H9 (cell line): ENCODE results near the gene ANGPTL8. TPM values are rescaled to one million over a fixed set of nuclear protein-coding genes. Genes with fewer than 3 reads are reported as not detected.

Experiments
- DNase-seq: peaks from one replicate; pipeline ENCODE4 v3.0.0-alpha.2; 2017
- H2AFZ ChIP-seq: one replicate; pipeline ENCODE4 v1.6.1; 2013; ENCODE audit warnings: mild to moderate bottlenecking, low read length, control low read depth, moderate library complexity
- H2AK5ac ChIP-seq: 2 replicates; pipeline ENCODE4 v1.6.1; 2013; ENCODE audit warnings: low read length, control low read depth, mixed read lengths; ENCODE audit not compliant: insufficient read length
- H2BK120ac ChIP-seq: one replicate; pipeline ENCODE4 v1.6.1; 2013; ENCODE audit warnings: low read depth, mild to moderate bottlenecking, low read length, control low read depth, inconsistent platforms; ENCODE audit not compliant: poor library complexity, severe bottlenecking
- H2BK12ac ChIP-seq: 2 replicates; pipeline ENCODE4 v1.6.1; 2013; ENCODE audit warnings: low read length, control low read depth, mixed read lengths, low read depth; ENCODE audit not compliant: insufficient read length
- H2BK15ac ChIP-seq: 2 replicates; pipeline ENCODE4 v1.6.1; 2013; ENCODE audit warnings: low read depth, low read length, control low read depth
- H2BK20ac ChIP-seq: one replicate; pipeline ENCODE4 v1.6.1; 2013; ENCODE audit warnings: low read depth, mild to moderate bottlenecking, low read length, control low read depth, inconsistent platforms; ENCODE audit not compliant: poor library complexity, severe bottlenecking
- H2BK5ac ChIP-seq: 2 replicates; pipeline ENCODE4 v1.6.1; 2013; ENCODE audit warnings: low read length, control low read depth, mixed read lengths; ENCODE audit not compliant: insufficient read length
- H3K14ac ChIP-seq: 2 replicates; pipeline ENCODE4 v1.6.1; 2013; ENCODE audit warnings: low read length, control low read depth; ENCODE audit not compliant: insufficient read depth
- H3K18ac ChIP-seq: 2 replicates; pipeline ENCODE4 v1.6.1; 2013; ENCODE audit warnings: low read depth, mild to moderate bottlenecking, mixed read lengths, low read length, control low read depth; ENCODE audit not compliant: insufficient read length
- H3K23ac ChIP-seq: 2 replicates; pipeline ENCODE4 v1.6.1; 2013; ENCODE audit warnings: low read length, control low read depth, mixed read lengths, low read depth; ENCODE audit not compliant: insufficient read length
- H3K23me2 ChIP-seq: 2 replicates; pipeline ENCODE4 v1.6.1; 2013; ENCODE audit warnings: low read depth, mild to moderate bottlenecking, mixed read lengths, low read length, control low read depth; ENCODE audit not compliant: insufficient read length, poor library complexity, severe bottlenecking
- H3K27ac ChIP-seq: 2 replicates; pipeline ENCODE4 v1.5.1; 2013; ENCODE audit warnings: low read length, control low read depth, mixed read lengths, low read depth; ENCODE audit not compliant: insufficient read length
- H3K27me3 ChIP-seq: 2 replicates; pipeline ENCODE4 v1.6.1; 2013; ENCODE audit warnings: low read length, control low read depth, inconsistent platforms; ENCODE audit not compliant: insufficient read depth
- H3K4ac ChIP-seq: 2 replicates; pipeline ENCODE4 v1.6.1; 2013; ENCODE audit warnings: low read depth, mild to moderate bottlenecking, control low read depth, inconsistent platforms, low read length, moderate library complexity
- H3K4me1 ChIP-seq: 2 replicates; pipeline ENCODE4 v1.6.1; 2013; ENCODE audit warnings: low read length, control low read depth, inconsistent platforms; ENCODE audit not compliant: insufficient read depth
- H3K4me2 ChIP-seq: 2 replicates; pipeline ENCODE4 v1.6.1; 2013; ENCODE audit warnings: low read length, control low read depth, mixed read lengths; ENCODE audit not compliant: insufficient read length, insufficient read depth
- H3K56ac ChIP-seq: 2 replicates; pipeline ENCODE4 v1.6.1; 2013; ENCODE audit warnings: low read depth, mild to moderate bottlenecking, mixed read lengths, low read length, control low read depth; ENCODE audit not compliant: insufficient read length
- H3K79me1 ChIP-seq: 2 replicates; pipeline ENCODE4 v1.6.1; 2013; ENCODE audit warnings: low read depth, mild to moderate bottlenecking, moderate library complexity, low read length, control low read depth, inconsistent platforms; ENCODE audit not compliant: insufficient read depth, poor library complexity, severe bottlenecking
- H3K79me2 ChIP-seq: 2 replicates; pipeline ENCODE4 v1.6.1; 2013; ENCODE audit warnings: low read length, control low read depth, inconsistent platforms; ENCODE audit not compliant: insufficient read depth
- H3K9ac ChIP-seq: 2 replicates; pipeline ENCODE4 v1.6.1; 2013; ENCODE audit warnings: low read length, control low read depth, mixed read lengths; ENCODE audit not compliant: insufficient read length; ENCODE audit errors: extremely low read depth
- H3K9me3 ChIP-seq: one replicate; pipeline ENCODE4 v1.6.1; 2013; ENCODE audit warnings: low read depth, low read length, inconsistent platforms; ENCODE audit not compliant: control insufficient read depth
- H3T11ph ChIP-seq: one replicate; pipeline ENCODE4 v1.6.1; 2013; ENCODE audit warnings: mild to moderate bottlenecking, low read length, control low read depth, inconsistent platforms
- H4K20me1 ChIP-seq: one replicate; pipeline ENCODE4 v1.6.1; 2013; ENCODE audit not compliant: control insufficient read depth, insufficient read length, insufficient read depth
- H4K5ac ChIP-seq: 2 replicates; pipeline ENCODE4 v1.6.1; 2013; ENCODE audit warnings: low read depth, mild to moderate bottlenecking, mixed read lengths, low read length, control low read depth; ENCODE audit not compliant: insufficient read length
- H4K8ac ChIP-seq: replicated peaks from 2 replicates; pipeline ENCODE4 v1.6.1; 2013; ENCODE audit warnings: low read length, control low read depth, mixed read lengths, low read depth; ENCODE audit not compliant: insufficient read length
- H4K91ac ChIP-seq: 2 replicates; pipeline ENCODE4 v1.6.1; 2013; ENCODE audit warnings: low read depth, mild to moderate bottlenecking, moderate library complexity, mixed read lengths, low read length, control low read depth; ENCODE audit not compliant: insufficient read length
- H3K27ac Mint-ChIP-seq, 3 experiments: 2 replicates in 2 of 3; 3 replicates in 1 of 3; pipeline ENCODE4 v1.8.0; 2020 to 2021; ENCODE audit warnings: mixed read lengths in 3 of 3, mild to moderate bottlenecking in 1 of 3, moderate library complexity in 1 of 3
- H3K27me3 Mint-ChIP-seq: 2 replicates; pipeline ENCODE4 v1.8.0; 2021; ENCODE audit warnings: low read depth, mild to moderate bottlenecking, moderate library complexity, mixed read lengths
- H3K36me3 Mint-ChIP-seq, 3 experiments: 2 replicates in 2 of 3; 3 replicates in 1 of 3; pipeline ENCODE4 v1.8.0; 2020 to 2021; ENCODE audit warnings: low read depth in 3 of 3, mixed read lengths in 3 of 3; ENCODE audit not compliant: insufficient read depth in 1 of 3
- H3K4me1 Mint-ChIP-seq, 2 experiments: 2 replicates each; pipeline ENCODE4 v1.8.0; 2020; ENCODE audit warnings: mixed read lengths in 2 of 2
- H3K4me3 Mint-ChIP-seq, 2 experiments: 2 replicates in 1 of 2; 3 replicates in 1 of 2; pipeline ENCODE4 v1.8.0; 2020 to 2021; ENCODE audit warnings: mild to moderate bottlenecking in 2 of 2, mixed read lengths in 2 of 2, moderate library complexity in 1 of 2
- H3K9me3 Mint-ChIP-seq, 2 experiments: 2 replicates in 1 of 2; 3 replicates in 1 of 2; pipeline ENCODE4 v1.8.0; 2020; ENCODE audit warnings: mild to moderate bottlenecking in 2 of 2, mixed read lengths in 2 of 2, moderate library complexity in 1 of 2
- CTCF ChIP-seq: fragments of 200-600 bp; sonication (generic); conservative IDR thresholded peaks from 3 replicates; pipeline ENCODE4 v1.8.0; 2021; ENCODE audit warnings: antibody characterized with exemption, mild to moderate bottlenecking
- WGBS: extraction: QIAGEN DNeasy Blood & Tissue Kit; methylation state at CpG from one replicate; pipeline ENCODE4 v1.1.7; 2013; ENCODE audit warnings: missing lambda C conversion rate, low lambda C conversion rate, mixed read lengths; ENCODE audit not compliant: insufficient read length; ENCODE audit errors: extremely low coverage; 5-methylcytosine and 5-hydroxymethylcytosine counted together
- total RNA-seq: library from RNA; stranded (reverse); gene quantifications from 2 replicates; pipeline ENCODE4 v1.2.1, GENCODE V29; 2021

Gene ANGPTL8
- total RNA-seq, 1 experiment from 2014 or later = not detected

- H4K91ac ChIP-seq = no peak overlapping the region
- H3K23ac ChIP-seq = no peak overlapping the region
- no peak overlapping the region for H4K5ac ChIP-seq
- H3K9ac ChIP-seq = no peak overlapping the region
- no peak overlapping the region for H3T11ph ChIP-seq
- H3K18ac ChIP-seq = no peak overlapping the region
- no peak overlapping the region for H4K8ac ChIP-seq
- H2BK20ac ChIP-seq = no peak overlapping the region
- H2BK12ac ChIP-seq = no peak overlapping the region
- H3K14ac ChIP-seq = no peak overlapping the region
- Mint-ChIP-seq H3K27ac (no peak overlapping the region), H3K4me3 (no peak overlapping the region), H3K27me3 (peaks cover 2% of the 10 kb centered on the region; the same call in 1 of the 2 replicates), H3K36me3 (no peaks in the 10 kb centered on the region), H3K9me3 (no peaks in the 10 kb centered on the region), H3K4me1 (peaks cover 6 to 7% of the 10 kb centered on the region in 2 experiments; a peak in 3 of 4 replicates)
- no peaks in the 10 kb centered on the region for H3K27me3 ChIP-seq
- no peaks in the 10 kb centered on the region for H3K4me1 ChIP-seq
- H3K79me1 ChIP-seq = no peaks in the 10 kb centered on the region
- H2AFZ ChIP-seq = no peak overlapping the region
- no peak overlapping the region for H2BK5ac ChIP-seq
- no peak overlapping the region for H2AK5ac ChIP-seq
- no peak overlapping the region for H3K4me2 ChIP-seq
- no peak overlapping the region for H2BK15ac ChIP-seq
- TF ChIP-seq CTCF = no peak
- no CpG with 5 or more reads among the region's 7 CpGs for WGBS
- no peak overlapping the region for H3K4ac ChIP-seq
- no peaks in the 10 kb centered on the region for H4K20me1 ChIP-seq
- no peak overlapping the region for H3K27ac ChIP-seq
- no peak overlapping the region for H2BK120ac ChIP-seq
- no peak for DNase-seq
- no peaks in the 10 kb centered on the region for H3K79me2 ChIP-seq
- H3K23me2 ChIP-seq = no peaks in the 10 kb centered on the region
- no peaks in the 10 kb centered on the region for H3K9me3 ChIP-seq
- H3K56ac ChIP-seq = no peak overlapping the region
Observed at GRCh38 chr19:11269408-11269807, 30.0 kb downstream of the ANGPTL8 start.
